Stimulated activated CD4-positive, alpha-beta T cell treated with anti-CD3 and anti-CD28 coated beads, Interleukin-4, amount 100 ng/mL, for 1 hour (primary cell): ENCODE measurements around the gene CCR5.

Source experiments
- DNase-seq: peaks from one replicate; pipeline ENCODE4 v3.0.0-alpha.2; 2020

The CCR5 gene

DNA sequence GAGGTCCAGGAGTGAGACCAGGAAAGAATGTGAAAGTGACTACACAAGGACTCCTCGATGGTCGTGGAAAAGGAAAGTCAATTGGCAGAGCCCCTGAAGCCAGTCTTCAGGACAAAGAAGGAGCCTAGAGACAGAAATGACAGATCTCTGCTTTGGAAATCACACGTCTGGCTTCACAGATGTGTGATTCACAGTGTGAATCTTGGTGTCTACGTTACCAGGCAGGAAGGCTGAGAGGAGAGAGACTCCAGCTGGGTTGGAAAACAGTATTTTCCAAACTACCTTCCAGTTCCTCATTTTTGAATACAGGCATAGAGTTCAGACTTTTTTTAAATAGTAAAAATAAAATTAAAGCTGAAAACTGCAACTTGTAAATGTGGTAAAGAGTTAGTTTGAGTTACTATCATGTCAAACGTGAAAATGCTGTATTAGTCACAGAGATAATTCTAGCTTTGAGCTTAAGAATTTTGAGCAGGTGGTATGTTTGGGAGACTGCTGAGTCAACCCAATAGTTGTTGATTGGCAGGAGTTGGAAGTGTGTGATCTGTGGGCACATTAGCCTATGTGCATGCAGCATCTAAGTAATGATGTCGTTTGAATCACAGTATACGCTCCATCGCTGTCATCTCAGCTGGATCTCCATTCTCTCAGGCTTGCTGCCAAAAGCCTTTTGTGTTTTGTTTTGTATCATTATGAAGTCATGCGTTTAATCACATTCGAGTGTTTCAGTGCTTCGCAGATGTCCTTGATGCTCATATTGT is 10.8 kb upstream of the CCR5 start:
- DNase-seq, result no peak

DNA sequence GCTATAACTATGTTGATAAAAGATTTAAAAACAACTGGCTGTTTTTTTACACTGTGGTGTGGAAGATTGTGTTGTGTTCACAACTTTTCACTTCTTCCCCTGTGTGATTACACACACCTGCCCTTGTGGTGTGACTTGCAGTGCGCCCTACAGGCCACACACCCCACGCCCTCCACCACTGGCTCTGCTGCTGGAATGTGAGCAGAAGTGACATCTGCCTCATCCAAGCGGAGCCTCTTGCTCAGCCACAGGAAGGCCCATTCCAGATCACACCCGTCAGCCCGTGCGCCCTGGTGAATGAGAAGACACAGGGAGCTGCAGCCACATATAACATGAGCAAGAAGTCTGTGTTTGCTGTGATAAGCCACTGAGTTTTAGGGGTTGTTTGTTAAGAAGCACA is 9.8 kb upstream of the CCR5 start:
- no peak for DNase-seq

DNA sequence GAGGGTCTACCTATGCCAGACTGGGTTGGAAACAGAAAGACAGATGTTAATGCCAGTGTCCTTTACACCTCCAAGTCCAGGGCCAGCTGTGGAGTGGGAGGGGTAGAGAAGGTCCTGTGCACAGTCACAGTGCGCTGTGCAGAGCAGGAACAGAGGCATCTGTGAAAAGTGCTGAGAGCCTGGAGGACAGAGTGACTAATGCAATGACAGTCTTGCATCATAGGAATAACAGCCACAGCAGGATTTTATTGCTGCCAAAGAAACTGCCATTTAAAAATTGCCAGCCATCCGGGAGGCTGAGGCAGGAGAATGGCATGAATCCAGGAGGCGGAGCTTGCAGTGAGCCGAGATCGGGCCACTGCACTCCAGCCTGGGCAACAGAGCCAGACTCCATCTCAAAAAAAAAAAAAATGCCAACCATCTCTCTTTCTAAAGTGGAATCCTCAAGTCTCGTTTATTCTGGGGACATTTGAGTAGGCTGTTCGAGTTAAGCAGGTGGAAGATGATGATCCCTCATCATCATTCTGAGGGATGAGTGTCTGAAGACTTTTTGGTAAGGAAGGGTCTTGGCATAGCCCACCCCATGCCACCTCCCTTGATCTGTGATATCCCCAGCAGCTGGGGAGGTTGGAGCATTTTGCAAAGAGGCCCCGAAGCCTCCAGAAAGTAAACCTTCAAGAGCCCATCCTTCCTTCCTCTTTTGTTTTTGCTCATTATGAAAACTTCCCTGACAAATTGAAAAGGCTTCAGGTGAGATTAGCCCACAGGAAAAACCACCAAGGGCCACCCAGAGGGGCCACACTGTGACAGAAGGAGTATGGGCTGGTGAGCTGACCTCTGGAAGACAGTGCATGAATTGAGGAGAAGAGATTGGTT is 9.1 kb upstream of the CCR5 start:
- no peak for DNase-seq

DNA sequence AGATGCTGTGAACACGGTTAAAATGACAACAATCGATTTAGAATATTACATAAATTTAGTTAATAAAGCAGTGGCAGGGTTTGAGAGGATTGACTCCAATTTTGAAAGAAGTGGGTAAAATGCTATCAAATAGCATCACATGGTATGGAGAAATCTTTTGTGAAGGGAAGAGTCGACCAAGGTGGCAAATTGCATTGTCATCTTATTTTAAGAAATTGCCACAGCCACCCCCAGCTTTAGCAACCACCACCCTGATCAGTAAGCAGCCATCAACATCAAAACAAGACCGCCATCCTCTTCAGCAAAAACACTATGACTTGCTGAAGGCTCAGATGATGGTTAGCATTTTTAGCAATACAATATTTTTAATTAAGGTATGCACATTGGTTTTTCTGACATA is 5.7 kb upstream of the CCR5 start:
- DNase-seq, result no peak

DNA sequence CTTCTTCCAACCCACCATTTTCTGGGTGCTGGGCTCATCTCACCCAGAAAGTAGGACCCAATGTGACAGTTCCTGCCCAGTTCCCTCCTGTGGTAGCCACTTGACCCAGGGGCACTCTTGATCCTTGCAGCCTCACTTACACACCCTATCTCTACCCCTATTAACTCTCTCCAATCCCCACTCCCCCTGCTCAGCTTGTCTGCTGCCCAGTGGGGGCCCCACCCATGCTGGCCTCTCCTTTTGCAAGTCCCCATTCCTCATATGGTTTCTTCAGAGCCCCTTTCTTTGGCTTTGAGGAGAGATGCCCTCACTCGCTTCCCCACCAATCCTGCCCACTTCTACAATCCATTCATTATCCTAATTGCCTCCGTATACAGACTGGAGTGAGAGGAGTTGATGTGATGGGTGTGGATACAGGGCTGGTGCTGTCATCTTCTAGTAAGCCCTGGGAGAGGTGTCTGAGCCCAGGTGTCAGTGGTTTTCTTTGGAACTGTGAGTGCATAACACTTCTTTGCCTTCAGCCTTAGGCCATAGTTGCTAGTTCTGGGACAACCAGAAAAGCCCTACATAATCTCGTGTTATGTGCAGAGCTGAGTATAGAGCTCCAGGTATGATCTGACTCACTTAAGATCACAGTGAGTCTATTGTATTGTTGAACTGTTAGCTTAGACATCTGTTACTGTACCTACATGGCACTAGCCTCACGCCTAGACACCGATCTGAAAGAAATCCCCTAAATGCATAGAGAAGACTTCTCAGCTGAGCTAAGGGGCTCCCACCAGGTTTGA is 4.8 kb upstream of the CCR5 start:
- no peak for DNase-seq

DNA sequence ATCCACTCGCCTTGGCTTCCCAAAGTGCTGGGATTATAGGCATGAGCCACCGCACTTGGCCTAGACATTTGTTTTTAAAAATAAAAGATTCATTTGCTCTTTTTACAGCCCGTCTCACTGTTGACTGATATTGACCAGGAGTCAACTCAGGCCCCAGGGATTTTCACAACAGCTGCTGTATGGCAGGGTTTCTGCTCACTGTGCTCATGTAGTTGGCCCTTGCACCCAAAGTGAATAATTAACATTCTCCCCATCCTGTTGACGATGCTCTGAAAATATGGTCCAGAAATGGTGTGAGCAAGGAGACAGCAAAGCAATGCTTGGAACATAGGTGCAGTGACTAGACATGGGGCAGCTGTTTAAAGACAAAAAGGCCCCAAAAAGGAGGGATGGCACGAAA is 2.9 kb upstream of the CCR5 start:
- no peak for DNase-seq

DNA sequence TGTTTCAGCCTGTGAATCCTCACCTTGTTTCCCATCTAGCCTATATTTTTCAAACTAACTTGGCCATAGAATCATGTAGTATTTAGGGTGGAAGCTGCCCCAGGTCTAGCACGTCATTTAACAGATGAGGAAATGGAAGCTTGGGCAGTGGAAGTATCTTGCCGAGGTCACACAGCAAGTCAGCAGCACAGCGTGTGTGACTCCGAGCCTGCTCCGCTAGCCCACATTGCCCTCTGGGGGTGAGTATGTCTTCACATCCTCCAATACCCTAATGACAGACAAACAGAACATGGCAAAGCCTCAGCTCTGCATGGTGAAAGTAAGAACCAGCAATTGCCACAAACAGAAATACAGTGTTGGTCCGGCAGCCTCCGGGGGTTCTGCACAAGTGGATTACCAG is 2.2 kb upstream of the CCR5 start:
- peak; percentile 48 for DNase-seq

DNA sequence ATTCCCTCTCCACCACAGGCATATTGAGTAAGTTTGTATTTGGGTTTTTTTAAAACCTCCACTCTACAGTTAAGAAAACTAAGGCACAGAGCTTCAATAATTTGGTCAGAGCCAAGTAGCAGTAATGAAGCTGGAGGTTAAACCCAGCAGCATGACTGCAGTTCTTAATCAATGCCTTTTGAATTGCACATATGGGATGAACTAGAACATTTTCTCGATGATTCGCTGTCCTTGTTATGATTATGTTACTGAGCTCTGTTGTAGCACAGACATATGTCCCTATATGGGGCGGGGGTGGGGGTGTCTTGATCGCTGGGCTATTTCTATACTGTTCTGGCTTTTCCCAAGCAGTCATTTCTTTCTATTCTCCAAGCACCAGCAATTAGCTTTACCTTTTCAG is 1.6 kb upstream of the CCR5 start:
- no peak for DNase-seq

DNA sequence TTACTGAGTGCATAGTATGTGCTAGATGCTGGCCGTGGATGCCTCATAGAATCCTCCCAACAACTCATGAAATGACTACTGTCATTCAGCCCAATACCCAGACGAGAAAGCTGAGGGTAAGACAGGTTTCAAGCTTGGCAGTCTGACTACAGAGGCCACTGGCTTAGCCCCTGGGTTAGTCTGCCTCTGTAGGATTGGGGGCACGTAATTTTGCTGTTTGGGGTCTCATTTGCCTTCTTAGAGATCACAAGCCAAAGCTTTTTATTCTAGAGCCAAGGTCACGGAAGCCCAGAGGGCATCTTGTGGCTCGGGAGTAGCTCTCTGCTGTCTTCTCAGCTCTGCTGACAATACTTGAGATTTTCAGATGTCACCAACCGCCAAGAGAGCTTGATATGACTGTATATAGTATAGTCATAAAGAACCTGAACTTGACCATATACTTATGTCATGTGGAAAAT is 1.0 kb upstream of the CCR5 start:
- no peak for DNase-seq

DNA sequence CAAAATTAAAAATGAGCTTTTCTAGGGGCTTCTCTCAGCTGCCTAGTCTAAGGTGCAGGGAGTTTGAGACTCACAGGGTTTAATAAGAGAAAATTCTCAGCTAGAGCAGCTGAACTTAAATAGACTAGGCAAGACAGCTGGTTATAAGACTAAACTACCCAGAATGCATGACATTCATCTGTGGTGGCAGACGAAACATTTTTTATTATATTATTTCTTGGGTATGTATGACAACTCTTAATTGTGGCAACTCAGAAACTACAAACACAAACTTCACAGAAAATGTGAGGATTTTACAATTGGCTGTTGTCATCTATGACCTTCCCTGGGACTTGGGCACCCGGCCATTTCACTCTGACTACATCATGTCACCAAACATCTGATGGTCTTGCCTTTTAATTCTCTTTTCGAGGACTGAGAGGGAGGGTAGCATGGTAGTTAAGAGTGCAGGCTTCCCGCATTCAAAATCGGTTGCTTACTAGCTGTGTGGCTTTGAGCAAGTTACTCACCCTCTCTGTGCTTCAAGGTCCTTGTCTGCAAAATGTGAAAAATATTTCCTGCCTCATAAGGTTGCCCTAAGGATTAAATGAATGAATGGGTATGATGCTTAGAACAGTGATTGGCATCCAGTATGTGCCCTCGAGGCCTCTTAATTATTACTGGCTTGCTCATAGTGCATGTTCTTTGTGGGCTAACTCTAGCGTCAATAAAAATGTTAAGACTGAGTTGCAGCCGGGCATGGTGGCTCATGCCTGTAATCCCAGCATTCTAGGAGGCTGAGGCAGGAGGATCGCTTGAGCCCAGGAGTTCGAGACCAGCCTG is 984 bp downstream of the CCR5 start:
- no peak for DNase-seq

DNA sequence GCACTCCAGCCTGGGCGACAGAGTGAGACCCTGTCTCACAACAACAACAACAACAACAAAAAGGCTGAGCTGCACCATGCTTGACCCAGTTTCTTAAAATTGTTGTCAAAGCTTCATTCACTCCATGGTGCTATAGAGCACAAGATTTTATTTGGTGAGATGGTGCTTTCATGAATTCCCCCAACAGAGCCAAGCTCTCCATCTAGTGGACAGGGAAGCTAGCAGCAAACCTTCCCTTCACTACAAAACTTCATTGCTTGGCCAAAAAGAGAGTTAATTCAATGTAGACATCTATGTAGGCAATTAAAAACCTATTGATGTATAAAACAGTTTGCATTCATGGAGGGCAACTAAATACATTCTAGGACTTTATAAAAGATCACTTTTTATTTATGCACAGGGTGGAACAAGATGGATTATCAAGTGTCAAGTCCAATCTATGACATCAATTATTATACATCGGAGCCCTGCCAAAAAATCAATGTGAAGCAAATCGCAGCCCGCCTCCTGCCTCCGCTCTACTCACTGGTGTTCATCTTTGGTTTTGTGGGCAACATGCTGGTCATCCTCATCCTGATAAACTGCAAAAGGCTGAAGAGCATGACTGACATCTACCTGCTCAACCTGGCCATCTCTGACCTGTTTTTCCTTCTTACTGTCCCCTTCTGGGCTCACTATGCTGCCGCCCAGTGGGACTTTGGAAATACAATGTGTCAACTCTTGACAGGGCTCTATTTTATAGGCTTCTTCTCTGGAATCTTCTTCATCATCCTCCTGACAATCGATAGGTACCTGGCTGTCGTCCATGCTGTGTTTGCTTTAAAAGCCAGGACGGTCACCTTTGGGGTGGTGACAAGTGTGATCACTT is 2.0 kb downstream of the CCR5 start:
- no peak for DNase-seq

DNA sequence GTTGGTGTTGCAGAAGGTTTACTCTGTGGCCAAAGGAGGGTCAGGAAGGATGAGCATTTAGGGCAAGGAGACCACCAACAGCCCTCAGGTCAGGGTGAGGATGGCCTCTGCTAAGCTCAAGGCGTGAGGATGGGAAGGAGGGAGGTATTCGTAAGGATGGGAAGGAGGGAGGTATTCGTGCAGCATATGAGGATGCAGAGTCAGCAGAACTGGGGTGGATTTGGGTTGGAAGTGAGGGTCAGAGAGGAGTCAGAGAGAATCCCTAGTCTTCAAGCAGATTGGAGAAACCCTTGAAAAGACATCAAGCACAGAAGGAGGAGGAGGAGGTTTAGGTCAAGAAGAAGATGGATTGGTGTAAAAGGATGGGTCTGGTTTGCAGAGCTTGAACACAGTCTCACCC is 4.0 kb downstream of the CCR5 start:
- no peak for DNase-seq

DNA sequence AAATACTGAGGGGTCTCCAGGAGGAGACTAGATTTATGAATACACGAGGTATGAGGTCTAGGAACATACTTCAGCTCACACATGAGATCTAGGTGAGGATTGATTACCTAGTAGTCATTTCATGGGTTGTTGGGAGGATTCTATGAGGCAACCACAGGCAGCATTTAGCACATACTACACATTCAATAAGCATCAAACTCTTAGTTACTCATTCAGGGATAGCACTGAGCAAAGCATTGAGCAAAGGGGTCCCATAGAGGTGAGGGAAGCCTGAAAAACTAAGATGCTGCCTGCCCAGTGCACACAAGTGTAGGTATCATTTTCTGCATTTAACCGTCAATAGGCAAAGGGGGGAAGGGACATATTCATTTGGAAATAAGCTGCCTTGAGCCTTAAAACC is 4.5 kb downstream of the CCR5 start:
- no peak for DNase-seq

DNA sequence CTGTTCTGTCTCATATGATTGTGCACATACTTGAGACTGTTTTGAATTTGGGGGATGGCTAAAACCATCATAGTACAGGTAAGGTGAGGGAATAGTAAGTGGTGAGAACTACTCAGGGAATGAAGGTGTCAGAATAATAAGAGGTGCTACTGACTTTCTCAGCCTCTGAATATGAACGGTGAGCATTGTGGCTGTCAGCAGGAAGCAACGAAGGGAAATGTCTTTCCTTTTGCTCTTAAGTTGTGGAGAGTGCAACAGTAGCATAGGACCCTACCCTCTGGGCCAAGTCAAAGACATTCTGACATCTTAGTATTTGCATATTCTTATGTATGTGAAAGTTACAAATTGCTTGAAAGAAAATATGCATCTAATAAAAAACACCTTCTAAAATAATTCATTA is 5.1 kb downstream of the CCR5 start:
- DNase-seq, result no peak

DNA sequence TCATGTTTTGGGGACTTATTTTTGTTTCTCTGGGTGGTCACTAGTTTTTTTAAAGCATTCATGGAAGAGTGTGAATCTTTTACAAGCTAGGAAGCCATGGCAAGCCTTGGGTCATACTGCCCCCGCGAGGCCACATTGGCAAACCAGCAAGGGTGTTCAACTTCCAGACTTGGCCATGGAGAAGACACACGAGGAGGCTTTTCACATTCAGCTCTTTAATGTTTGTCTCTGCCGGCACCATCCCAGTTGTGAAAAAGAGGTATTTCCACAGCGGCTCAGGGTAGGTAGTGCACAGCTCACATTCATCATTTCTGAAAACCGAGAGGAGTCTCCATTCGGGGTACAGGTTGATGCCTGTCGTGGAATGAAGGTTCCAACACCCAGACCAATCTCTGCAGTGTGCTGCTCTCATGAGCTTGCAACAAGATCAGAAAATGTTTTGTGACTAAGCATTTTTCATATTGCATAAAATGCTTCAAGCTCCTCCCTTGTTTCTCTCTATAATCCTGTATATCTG is 7.7 kb downstream of the CCR5 start:
- peak; percentile 71 for DNase-seq

DNA sequence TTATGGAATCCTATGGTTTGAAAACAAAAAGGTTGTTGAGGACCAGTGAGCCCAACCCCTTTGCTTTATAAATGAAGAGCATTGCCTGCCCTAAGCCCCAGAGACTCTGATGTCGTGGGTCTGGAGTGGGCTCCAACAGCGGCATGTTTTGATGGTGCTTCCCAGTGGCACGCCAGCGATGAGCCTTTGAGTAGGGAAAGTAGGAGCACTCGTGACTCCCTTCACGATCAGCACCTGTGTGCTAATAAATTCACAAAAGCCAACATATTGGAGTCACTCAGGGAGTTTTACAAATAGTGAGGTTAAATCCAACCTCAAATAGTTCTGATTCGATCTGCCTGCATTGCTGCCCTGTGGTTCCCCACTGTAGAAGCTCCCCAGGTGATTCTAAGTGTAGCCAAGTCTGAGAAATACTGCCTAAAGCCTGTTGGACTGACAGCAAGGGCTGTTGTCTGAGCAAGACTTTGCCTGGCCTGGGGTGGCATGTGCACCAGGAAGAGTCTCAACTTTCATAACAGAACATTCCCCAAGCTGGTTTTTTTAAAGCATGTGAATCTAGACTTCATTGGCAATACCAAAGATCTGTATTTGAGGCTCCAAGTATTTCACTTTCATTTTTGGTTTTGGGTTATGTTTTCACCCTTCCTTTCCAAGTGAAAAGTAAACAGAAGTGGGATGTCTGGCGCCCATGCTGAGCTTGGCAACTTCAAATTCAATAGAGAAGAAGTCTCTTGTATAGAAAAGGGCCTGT is 9.9 kb downstream of the CCR5 start:
- DNase-seq, result no peak

DNA sequence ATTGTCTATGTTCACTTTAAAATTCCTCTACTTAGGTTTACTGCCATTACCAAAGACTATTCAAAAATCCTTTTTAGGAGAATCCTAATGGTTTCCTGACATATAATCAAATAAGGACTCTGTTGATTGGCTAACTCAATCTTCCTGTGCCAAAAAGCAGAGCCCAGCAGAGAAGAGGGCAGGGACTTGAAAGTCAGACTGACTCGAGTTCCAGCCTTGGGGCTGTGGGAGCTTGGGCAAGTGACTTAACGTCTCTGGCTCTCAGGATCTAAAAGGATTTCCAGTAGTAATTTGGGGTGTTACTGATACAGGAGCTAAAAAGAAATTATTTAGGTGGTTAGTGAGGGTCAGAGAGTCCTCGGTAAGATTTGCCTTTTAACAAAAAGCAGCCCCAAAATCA is 10.9 kb downstream of the CCR5 start:
- DNase-seq, result no peak

DNA sequence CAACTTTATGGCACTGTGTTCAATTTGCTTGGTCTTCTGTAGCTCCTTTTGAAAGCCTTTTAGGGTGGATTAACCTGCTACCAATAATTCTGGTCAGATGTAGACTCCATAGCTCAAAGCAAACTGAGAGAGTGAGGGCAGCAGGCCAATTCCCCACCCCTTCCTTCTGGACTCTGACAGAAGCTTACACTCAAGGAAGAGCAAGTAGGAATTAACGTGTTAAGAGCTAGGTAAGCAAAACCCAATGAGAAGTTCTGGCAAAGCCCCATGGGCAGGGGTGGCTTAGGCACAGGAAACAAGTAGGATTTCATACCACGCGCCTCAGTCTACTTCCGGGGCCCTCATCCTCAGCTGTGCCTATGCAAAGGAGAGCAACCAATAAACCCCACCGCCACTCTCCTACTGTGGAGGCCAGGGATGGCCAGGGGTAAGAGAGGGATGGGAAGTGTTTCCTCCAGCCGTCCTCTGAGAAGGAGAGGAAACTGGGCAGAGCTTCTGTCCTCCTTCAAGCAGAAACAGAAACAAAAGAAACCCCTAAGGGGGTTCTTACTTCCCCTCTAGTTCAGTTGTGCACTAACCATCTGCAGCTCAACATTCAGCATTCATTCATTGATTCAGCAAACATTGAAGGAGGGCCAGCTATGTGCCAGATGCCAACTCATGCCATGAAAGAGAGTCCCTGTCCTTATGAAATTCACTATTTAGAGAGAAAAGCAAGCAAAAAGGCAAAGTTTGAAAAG is 12.6 kb downstream of the CCR5 start:
- no peak for DNase-seq

DNA sequence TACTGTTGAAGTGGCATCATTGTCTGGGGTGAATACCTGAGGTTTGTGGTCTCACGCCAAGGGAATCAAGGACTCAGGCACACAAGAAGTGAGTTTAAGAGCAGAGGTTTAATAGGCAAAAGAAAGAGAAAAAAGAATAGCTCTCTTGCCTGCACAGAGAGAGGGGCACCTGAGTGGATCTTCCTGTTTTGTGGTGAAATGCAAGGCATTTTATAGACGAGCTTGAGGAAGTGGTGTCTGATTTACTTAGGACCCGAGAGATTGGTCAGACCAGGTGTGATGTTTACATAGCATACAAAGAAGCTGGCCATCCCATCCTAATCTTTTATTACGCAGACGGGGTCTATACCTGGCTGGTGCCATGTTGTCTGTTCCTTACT is 13.2 kb downstream of the CCR5 start:
- DNase-seq, result no peak

DNA sequence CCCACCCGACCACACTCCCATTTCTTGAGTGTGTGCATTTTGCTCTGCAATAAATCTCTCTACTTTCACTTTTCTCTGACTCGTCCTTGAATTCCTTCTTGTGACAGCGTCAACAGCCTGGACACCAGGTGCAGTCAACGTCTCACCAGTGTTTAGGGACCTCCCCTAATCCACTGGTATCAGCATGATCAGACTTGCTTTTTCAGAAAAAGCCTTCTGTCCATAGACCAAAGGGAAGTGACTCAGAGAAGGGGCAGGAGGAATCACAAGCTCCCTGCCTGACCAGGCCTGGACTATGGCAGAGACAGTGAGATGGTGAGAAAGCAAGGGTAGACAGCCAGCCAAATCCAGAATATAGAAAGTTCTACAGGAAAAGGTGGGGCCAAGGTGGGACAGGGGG is 15.5 kb downstream of the CCR5 start:
- no peak for DNase-seq
